Measurements from ENCODE around the gene TCHP. TPM values are rescaled to one million over a fixed set of nuclear protein-coding genes. Genes with fewer than 3 reads are reported as not detected.
"Not testable (repeated sequence)": the region's sequence is repeated elsewhere in the genome, so short reads cannot be mapped to it uniquely, and the experiment has no call there.

The TCHP gene
- total RNA-seq, 4 donors from 2014 or later, result 15.7 to 31.7 (median 20.0) TPM

DNA sequence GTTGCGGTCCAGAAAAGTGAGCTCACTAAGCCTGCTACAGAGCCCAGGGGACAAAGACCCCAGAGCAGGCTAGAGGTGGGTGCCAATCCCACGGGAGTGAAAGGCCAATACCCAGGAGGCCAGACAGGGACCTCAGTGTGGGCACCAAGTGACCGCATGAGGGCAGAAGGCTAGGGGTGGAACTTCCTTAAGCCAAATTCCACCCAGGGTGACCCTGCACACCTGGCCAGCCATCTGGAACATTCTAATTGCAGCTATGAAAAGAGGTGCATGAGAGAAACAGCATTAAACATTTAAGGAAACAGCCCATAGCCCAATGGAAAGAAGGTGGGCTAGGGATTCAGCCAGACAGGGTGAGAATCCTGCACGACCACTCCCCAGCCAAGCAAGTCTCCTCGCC is 39.1 kb upstream of the TCHP start:
- 94 to 100% methylated on average over 3 to 4 of the region's 5 CpGs for WGBS, 2 donors
- Histone ChIP-seq H3K4me3 (no peak overlapping the region), H3K4me1 (peaks cover 10 to 56% (median 20%) of the 10 kb centered on the region in 3 donors), H3K27ac (peak overlapping the region in 1 of 4 donors; percentile 1), H3K27me3 (no peaks in the 10 kb centered on the region), H3K36me3 (peaks cover 20 to 65% (median 41%) of the 10 kb centered on the region in 3 donors), H3K9me3 (no peaks in the 10 kb centered on the region)
- intact Hi-C loops (cut with DNase I), result no loop called here
- no peak for TF ChIP-seq POLR2A (IDR thresholded peaks at IDR 0.05)
- TF ChIP-seq, protein P1, sequence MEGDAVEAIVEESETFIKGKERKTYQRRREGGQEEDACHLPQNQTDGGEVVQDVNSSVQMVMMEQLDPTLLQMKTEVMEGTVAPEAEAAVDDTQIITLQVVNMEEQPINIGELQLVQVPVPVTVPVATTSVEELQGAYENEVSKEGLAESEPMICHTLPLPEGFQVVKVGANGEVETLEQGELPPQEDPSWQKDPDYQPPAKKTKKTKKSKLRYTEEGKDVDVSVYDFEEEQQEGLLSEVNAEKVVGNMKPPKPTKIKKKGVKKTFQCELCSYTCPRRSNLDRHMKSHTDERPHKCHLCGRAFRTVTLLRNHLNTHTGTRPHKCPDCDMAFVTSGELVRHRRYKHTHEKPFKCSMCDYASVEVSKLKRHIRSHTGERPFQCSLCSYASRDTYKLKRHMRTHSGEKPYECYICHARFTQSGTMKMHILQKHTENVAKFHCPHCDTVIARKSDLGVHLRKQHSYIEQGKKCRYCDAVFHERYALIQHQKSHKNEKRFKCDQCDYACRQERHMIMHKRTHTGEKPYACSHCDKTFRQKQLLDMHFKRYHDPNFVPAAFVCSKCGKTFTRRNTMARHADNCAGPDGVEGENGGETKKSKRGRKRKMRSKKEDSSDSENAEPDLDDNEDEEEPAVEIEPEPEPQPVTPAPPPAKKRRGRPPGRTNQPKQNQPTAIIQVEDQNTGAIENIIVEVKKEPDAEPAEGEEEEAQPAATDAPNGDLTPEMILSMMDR (IDR thresholded peaks at IDR 0.05), result no peak
- no peak for DNase-seq

DNA sequence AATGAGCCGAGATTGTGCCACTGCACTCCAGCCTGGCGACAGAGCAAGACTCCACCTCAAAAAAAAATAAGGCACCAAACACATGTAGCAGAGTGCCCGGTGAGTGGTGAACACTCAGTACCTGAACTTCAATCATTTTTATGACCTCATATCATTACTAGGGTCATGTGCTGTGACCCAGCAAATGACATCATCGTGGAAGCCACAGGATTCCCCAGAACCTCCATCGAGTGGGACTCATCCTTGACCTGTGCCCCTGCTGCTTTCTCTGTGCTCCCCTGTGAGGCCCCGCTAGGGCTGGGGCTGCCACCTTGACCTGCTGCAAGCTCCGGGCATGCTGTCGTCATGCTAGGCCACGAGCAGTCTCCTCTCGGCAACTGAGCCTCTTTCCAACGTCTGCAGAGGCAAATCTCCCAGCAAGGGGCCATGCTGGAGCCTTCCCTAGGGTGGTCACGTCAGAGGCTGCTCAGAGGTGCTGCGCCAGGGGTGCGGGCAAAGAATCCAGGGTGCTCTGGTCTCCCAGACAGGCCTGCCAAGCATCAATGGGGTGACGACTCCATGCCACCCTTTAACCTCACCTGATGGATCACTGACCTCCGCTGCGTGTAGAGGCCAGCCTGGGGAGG is 38.3 kb upstream of the TCHP start:
- Histone ChIP-seq H3K27ac (peak overlapping the region in 3 of 4 donors; percentile 9 to 97 (median 91)), H3K27me3 (no peaks in the 10 kb centered on the region), H3K4me3 (no peak overlapping the region), H3K36me3 (peaks cover 19 to 57% (median 32%) of the 10 kb centered on the region in 3 donors), H3K4me1 (peaks cover 10 to 64% (median 22%) of the 10 kb centered on the region in 3 donors), H3K9me3 (no peaks in the 10 kb centered on the region)
- WGBS, 2 donors, result 83 to 88% methylated on average over 7 to 9 of the region's 17 CpGs
- no peak for TF ChIP-seq POLR2A (IDR thresholded peaks at IDR 0.05)
- TF ChIP-seq, protein P1 (IDR thresholded peaks at IDR 0.05), result no peak
- DNase-seq, result no peak
- intact Hi-C loops (cut with DNase I), result no loop called here

DNA sequence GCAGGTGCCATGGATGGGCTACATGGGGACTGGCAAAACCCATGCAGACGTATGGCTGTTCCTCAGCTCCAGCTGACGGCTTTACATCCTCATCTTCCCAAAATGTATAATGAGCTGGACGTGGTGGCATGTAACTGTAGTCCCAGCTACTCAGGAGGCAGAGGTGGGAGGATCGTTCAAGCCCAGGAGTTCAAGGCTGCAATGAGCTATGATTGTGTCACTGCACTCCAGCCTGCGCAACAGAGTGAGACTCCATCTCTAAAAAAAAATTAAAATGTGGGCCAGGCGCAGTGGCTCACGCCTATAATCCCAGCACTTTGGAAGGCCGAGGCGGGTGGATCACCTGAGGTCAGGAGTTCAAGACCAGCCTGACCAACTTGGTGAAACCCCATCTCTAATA is 37.6 kb upstream of the TCHP start:
- H3K27me3 ChIP-seq; intact Hi-C loops (cut with DNase I); H3K4me3 ChIP-seq; DNase-seq; H3K9me3 ChIP-seq: not testable (repeated sequence)
- Histone ChIP-seq H3K4me1 (peaks cover 10 to 71% (median 22%) of the 10 kb centered on the region in 3 donors), H3K36me3 (peaks cover 12 to 57% (median 27%) of the 10 kb centered on the region in 3 donors), H3K27ac (peak overlapping the region in 2 of 4 donors; percentile 91 to 97)
- 89 to 91% methylated on average over 8 of the region's 9 CpGs for WGBS, 2 donors

DNA sequence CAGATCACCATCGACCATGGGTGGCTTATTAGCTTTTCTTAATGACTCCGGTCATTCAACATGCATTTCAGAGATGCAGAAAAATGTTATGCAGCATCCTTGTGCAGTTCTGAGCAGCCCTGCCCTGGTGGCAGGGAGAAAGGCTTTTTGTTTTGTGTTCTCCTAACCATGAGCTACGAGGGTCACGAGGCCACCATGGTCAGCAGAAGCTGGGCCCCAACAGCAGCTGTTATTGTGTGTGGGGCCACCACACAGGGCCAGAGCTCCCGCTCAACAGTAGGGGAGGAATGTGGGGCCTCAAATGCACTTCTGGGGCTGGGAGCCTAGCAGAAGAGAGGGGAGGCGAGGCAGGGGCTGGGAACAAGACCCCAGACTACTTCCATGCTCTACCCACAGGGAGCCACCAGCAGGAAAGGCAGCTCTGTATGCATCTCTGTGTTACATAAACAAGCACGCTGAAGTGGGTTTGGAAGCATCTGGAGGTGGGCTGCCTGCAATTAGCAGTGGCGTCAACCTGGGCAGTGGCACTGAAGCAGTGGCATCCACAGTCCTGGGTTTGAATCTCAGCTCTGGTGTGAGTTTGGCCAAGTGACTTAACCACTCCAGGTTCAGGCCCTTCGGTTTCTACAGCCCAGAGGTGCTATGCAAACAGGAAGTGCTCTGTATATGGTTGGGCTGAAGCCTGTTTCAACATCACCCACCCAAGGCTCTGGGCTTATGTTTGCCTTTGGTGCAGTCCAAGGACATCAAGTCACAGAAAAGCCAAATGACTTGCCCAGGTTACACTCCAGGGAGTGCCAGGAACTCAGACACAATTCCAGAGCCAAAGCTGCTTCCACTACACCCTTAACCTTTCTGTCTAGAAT is 36.0 kb upstream of the TCHP start:
- Histone ChIP-seq H3K4me1 (peaks cover 10 to 87% (median 27%) of the 10 kb centered on the region in 3 donors), H3K9me3 (no peaks in the 10 kb centered on the region), H3K27me3 (no peaks in the 10 kb centered on the region), H3K36me3 (peaks cover 6 to 47% (median 17%) of the 10 kb centered on the region in 3 donors), H3K4me3 (no peak overlapping the region), H3K27ac (peak overlapping the region; percentile 84 to 97 (median 90))
- TF ChIP-seq POLR2A (IDR thresholded peaks at IDR 0.05), result no peak
- TF ChIP-seq, protein P1 (IDR thresholded peaks at IDR 0.05), result no peak
- intact Hi-C loops (cut with DNase I), result no loop called here
- WGBS, 2 donors, result 44 to 57% methylated on average over 5 to 7 of the region's 9 CpGs
- DNase-seq, result no peak

DNA sequence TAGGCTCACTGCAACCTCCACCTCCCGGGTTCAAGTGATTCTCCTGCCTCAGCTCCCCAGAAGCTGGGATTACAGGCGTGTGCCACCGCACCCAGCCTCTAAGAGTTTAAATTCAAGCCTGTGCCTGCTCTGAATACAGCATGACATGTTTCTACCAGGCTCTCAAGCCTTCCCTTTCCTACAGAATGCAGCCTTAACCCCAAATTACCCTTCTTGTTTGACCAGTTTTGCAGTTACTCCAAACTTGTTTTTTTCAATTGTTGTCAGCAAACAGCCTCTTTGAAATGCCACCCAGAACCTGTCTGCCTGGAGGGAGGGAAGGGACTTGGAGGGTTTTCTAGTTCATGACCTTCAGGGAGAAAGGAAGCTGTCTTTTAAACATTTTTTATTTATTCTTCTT is 35.2 kb upstream of the TCHP start:
- no peak for DNase-seq
- peak overlapping the region; percentile 84 to 97 (median 90) for H3K27ac ChIP-seq
- peaks cover 10 to 95% (median 35%) of the 10 kb centered on the region in 3 donors for H3K4me1 ChIP-seq
- H3K27me3 ChIP-seq, result no peaks in the 10 kb centered on the region
- WGBS, 2 donors, result 24 to 65% methylated on average over 3 of the region's 3 CpGs
- no peaks in the 10 kb centered on the region for H3K9me3 ChIP-seq
- H3K4me3 ChIP-seq, result no peak overlapping the region
- TF ChIP-seq POLR2A (IDR thresholded peaks at IDR 0.05), result no peak
- TF ChIP-seq, protein P1 (IDR thresholded peaks at IDR 0.05), result no peak
- peaks cover 6 to 41% (median 17%) of the 10 kb centered on the region in 3 donors for H3K36me3 ChIP-seq
- intact Hi-C loops (cut with DNase I), result no loop called here
